Measurements from ENCODE around the gene PRAMEF27.
"Not testable (repeated sequence)": the region's sequence is repeated elsewhere in the genome, so short reads cannot be mapped to it uniquely, and the experiment has no call there.

The PRAMEF27 gene

DNA sequence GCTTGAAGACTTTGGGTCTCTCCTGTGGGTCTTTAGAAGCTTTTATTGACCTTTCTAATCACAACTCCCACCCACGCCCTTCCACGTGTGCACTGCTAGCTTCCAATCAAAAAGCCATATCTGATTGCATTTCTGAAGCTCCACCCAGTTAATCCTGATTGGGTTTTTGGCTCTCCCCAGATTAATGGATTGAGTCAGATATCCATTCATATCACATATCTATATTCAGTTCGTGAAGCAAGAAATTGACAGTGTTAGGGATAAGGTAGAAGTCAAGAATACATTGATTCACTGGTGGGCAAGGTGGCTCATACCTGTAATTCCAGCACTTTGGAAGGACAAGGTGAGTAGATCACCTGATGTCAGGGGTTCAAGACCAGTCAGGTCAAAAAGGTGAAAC, at the start of gene PRAMEF27:
Gene PRAMEF27, minus strand, starts transcription at position 101 of the 400 bp plus-strand sequence. CDS start 2,916 bp downstream, outside the sequence.
- DNase-seq: not testable (repeated sequence)

DNA sequence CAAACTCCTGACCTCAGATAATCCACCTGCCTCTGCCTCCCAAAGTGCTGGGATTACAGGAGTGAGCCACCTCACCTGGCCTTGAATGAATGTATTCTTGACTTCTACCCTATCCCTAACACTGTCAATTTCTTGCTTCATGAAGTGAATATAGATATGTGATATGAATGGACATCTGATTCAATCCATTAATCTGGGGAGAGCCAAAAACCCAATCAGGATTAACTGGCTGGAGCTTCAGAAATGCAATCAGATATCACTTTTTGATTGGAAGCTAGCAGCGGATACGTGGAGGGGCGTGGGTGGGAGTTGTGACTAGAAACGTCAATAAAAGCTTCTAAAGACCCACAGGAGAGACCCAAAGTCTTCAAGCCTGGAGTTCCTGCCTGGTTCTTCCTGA, 14.1 kb upstream of the PRAMEF27 start, which contains the start of gene PRAMEF25:
Gene PRAMEF25, plus strand, starts transcription at position 301 of the 400 bp plus-strand sequence. CDS start 2,920 bp downstream, outside the sequence.
- not testable (repeated sequence) for DNase-seq

DNA sequence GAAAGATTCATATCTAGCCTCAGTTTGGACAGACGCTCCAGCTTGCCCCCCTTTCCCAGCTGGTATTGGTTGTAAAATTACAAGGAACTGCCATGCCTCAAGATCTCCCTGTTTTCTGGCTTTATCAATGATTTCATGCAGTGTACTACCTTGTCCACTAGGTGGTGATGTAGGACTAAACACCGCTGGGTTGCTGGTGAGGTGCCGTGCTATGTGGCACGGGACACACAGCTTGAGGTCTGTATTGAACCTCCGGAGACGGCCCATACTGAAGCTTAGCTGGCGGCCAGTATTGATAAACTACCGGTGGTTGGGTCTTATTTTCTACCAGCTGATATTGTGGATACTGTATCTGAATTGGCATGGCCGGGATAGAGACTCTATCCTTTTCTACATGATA, 36.5 kb downstream of the PRAMEF27 start:
- not testable (repeated sequence) for DNase-seq

DNA sequence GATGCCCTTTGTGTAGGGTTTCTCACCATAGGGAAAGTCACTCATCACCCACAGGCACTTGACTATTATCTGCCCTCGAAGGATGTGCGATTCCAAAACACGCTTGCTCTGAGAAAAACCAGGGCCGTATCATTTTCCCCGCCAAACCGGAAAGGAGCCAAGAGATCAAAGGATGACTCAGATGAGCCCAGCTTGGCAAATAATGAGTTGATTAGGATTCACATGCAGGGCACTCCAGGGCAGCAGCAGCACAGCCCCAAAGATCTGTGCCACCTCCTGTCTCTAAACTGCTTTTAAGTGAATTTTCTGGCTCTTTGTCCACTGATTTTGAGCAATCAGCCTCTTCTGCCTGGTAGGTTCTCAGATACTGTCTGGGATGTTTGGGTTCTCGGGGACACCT, 44.4 kb downstream of the PRAMEF27 start:
- DNase-seq: not testable (repeated sequence)

DNA sequence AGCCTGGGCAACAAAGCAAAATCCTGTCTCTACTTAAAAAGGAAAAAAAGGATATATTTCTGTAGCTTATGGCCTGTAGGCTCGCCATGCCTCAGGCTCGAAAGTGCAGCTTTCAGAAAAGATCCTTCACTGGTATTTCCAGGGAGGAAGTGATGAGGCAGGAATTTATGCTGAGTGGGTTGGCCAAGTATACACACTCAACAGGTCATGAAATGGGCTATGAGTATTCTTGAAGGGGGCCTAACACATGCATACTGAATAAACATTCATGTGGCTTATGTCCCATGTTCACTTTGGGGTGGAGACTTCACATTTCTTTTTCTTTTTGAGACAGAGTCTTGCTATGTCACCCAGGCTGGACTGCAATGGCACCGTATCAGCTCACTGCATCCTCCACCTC, 47.0 kb downstream of the PRAMEF27 start:
- DNase-seq: not testable (repeated sequence)

DNA sequence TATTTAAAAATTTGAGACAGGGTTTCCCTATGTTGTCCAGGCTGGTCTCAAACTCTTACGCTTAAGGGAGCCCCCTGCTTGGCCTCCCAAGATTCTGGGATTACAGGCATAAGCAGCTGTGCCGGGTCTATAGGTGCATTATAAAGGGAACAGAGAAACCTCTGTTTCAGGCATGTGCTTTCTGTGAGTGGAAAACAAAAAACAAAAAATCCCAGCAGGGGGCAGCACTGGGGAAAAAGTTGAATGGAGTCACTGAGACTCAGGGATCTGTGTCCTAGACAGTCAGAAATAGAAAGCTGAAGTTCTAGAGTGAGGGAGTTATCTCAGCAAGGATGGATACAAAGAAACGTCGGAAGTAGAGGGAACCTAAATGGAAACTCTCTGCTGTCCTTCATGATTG, 50.6 kb downstream of the PRAMEF27 start:
- DNase-seq: not testable (repeated sequence)

All from activated CD4-positive, alpha-beta T cell treated with anti-CD3 and anti-CD28 coated beads, Interleukin-2, Interleukin-6, amounts not matched to agents 100 ng/mL and 50 ng/mL, durations not matched to agents 16 hours and 8 hours (primary cell).